KMS-11 (cell line): ENCODE results near the gene WDR18.

Source experiments
- H2AFZ ChIP-seq: fragments of 200-600 bp; sonication (generic); 2 replicates; pipeline ENCODE4 v1.6.1; 2016; ENCODE audit warnings: antibody characterized with exemption, mixed run types, low read depth
- H3K27ac ChIP-seq: fragments of 200-600 bp; sonication (generic); 2 replicates; pipeline ENCODE4 v1.6.1; 2016; ENCODE audit warnings: mild to moderate bottlenecking, mixed run types
- H3K27me3 ChIP-seq: fragments of 200-600 bp; sonication (generic); 2 replicates; pipeline ENCODE4 v1.6.1; 2017; ENCODE audit warnings: mild to moderate bottlenecking, low read depth, mixed run types, moderate library complexity; ENCODE audit not compliant: insufficient read depth
- H3K36me3 ChIP-seq: fragments of 200-600 bp; sonication (generic); 2 replicates; pipeline ENCODE4 v1.6.1; 2017; ENCODE audit warnings: mild to moderate bottlenecking, mixed run types; ENCODE audit not compliant: insufficient read depth
- H3K4me1 ChIP-seq: fragments of 200-600 bp; sonication (generic); 2 replicates; pipeline ENCODE4 v1.6.1; 2016; ENCODE audit warnings: mild to moderate bottlenecking, low read depth, mixed run types; ENCODE audit not compliant: poor library complexity, severe bottlenecking
- H3K4me2 ChIP-seq: fragments of 200-600 bp; sonication (generic); 2 replicates; pipeline ENCODE4 v1.7.0; 2016; ENCODE audit warnings: mild to moderate bottlenecking, mixed run types
- H3K4me3 ChIP-seq: fragments of 200-600 bp; sonication (generic); IDR thresholded peaks from 2 replicates; pipeline ENCODE4 v1.6.1; 2017; ENCODE audit warnings: low read depth, low read length, mixed read lengths; ENCODE audit not compliant: insufficient read depth
- H3K79me2 ChIP-seq: fragments of 200-600 bp; sonication (generic); 2 replicates; pipeline ENCODE4 v1.6.1; 2016; ENCODE audit warnings: low read depth, mixed run types; ENCODE audit not compliant: insufficient read depth
- H3K9ac ChIP-seq: fragments of 200-600 bp; sonication (generic); 2 replicates; pipeline ENCODE4 v1.6.1; 2016; ENCODE audit warnings: mild to moderate bottlenecking, mixed run types
- H4K20me1 ChIP-seq: fragments of 200-600 bp; sonication (generic); 2 replicates; pipeline ENCODE4 v1.6.1; 2016; ENCODE audit warnings: mild to moderate bottlenecking, mixed run types; ENCODE audit not compliant: insufficient read depth
- TF ChIP-seq, protein P1 (sequence below): fragments of 200-600 bp; sonication (generic); conservative IDR thresholded peaks from 2 replicates; pipeline ENCODE4 v1.6.1; 2017; ENCODE audit warnings: low read depth, mild to moderate bottlenecking, antibody characterized with exemption, low read length, moderate library complexity, mixed read lengths

WDR18 gene

DNA sequence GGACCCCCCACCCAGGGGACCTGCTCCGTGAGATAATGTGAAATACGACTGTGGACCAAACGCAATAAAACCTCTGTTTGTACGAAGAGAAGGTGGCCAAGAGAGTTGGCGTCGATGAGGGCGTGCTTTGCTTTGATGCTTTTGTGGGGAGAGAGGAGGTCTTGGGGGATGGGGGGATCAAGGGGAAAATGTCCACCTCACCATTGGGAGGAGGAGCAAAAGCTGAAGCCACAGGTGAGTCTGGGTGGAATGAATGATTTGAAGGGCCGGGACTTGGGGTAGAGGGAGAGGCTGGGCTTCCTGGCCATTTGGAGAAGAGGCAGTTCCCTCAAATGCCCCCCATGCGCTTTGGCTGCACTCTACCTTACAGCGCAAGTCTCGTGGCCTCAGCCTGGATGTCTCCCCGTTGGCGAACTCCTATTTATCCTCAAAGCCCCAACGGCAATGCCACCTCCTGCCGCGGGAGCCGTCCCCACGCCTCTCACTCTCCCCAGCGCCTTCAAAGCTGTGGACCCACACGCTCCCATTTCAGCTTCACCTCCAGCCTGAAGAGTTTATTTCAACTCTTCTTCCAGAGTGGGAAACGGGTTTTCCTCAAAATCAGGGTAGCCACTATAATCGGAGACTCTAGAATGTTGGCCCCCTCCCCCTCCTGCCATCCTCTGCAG lies 55.0 kb downstream of the WDR18 start:
- Histone ChIP-seq H3K79me2 (no peaks in the 10 kb centered on the region), H3K27ac (no peak overlapping the region; the same call in 1 of the 2 replicates), H3K4me2 (peak overlapping the region; percentile 100), H3K9ac (no peak overlapping the region), H3K27me3 (no peaks in the 10 kb centered on the region), H2AFZ (peak overlapping the region; percentile 45; the same call in 1 of the 2 replicates), H4K20me1 (no peaks in the 10 kb centered on the region), H3K4me1 (peaks cover 34% of the 10 kb centered on the region), H3K4me3 (no peak overlapping the region), H3K36me3 (no peaks in the 10 kb centered on the region)
- TF ChIP-seq, protein P1, sequence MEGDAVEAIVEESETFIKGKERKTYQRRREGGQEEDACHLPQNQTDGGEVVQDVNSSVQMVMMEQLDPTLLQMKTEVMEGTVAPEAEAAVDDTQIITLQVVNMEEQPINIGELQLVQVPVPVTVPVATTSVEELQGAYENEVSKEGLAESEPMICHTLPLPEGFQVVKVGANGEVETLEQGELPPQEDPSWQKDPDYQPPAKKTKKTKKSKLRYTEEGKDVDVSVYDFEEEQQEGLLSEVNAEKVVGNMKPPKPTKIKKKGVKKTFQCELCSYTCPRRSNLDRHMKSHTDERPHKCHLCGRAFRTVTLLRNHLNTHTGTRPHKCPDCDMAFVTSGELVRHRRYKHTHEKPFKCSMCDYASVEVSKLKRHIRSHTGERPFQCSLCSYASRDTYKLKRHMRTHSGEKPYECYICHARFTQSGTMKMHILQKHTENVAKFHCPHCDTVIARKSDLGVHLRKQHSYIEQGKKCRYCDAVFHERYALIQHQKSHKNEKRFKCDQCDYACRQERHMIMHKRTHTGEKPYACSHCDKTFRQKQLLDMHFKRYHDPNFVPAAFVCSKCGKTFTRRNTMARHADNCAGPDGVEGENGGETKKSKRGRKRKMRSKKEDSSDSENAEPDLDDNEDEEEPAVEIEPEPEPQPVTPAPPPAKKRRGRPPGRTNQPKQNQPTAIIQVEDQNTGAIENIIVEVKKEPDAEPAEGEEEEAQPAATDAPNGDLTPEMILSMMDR: no peak

DNA sequence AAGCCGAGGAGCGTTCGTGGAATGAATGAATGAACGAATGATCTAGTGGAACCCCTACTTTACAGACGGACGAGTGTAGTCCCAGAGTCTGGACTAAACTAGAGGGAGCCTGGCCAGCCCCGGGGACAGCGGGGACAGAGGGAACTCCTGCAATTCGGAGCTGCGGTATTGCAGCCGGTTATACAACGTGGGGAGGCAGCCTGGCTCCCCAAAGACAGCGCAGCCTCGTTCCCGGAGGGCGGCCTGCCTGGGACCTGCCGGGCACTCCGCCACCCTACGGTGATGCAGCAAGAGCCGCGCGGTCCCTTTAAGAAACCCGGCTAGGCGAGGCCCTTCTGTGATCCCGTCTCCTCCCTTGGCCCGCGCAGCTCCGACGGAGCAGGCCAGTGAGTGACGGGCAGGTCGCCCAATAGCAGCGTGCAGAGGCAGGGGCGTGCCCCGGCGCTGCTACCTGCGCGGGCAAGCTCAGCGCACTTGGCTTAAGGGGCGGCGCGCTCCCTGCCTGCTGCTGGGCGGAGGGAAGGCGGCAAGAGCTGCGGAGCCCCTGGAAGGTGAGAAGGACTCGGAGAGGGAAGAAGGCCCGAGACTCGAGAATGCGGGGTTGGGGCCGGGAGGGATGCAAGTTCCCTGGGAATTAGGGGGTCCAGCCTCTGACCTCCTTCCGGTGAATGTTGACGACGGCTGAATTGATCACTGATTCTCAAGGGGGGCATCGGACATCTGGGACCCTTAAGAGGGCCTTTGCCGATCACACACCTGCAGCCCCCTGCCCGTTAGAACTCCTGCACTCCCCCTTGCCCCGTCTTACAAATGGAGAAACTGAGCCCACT lies 55.7 kb downstream of the WDR18 start, which contains the start of gene ABCA7:
ABCA7 (plus strand) TSS at position 462 of the 830 bp plus-strand sequence. CDS start 1,255 bp downstream, outside the sequence.
- Histone ChIP-seq H4K20me1 (no peaks in the 10 kb centered on the region), H3K4me2 (peak within 1 kb of the TSS; percentile 100), H3K79me2 (no peaks in the 10 kb centered on the region), H3K9ac (no peak within 1 kb of the TSS; the same call in 1 of the 2 replicates), H3K27ac (no peak within 1 kb of the TSS; the same call in 1 of the 2 replicates), H3K36me3 (no peaks in the 10 kb centered on the region), H3K4me3 (no peak within 1 kb of the TSS), H3K27me3 (no peaks in the 10 kb centered on the region), H2AFZ (peak within 1 kb of the TSS; percentile 45), H3K4me1 (peaks cover 34% of the 10 kb centered on the region)
- TF ChIP-seq, protein P1: no peak

DNA sequence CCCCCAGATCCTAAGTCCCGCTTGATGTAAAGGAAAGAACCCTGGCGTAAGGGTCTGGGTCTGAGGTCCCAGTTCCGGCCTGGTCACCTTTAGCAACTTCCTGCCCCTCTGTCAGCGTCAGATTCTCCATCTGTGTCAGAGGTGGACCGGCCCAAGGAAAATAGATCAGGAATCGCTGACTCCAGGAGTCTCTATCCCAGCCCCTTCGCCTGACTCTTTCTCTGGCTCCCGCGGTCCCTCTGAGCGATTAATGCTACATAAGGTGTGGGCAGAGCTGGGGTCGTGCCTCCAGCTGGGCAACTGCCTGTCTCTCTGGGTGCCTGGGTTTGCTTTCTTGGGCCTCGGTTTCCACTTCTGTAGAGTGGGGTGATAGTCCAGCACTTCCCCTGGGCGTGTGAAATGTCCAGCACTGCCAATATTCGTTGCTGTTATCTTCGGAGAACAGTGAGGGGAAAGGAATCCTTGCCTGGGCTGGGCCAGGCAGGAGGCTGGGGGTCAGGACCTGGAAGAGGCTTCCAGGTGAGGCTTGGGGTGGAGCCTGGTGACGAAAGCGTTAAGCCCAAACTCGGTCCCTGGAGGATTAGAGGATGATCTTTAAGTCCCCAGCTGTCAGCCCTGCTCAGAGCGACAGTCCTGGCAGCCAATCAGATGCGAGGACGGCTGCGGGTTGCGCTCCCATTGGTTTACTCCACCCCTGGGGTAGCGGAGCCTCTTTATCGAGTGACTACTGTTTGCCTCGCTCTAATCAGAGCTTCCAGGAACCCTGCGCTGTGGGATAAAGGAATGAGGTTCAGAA lies 56.5 kb downstream of the WDR18 start:
- peak overlapping the region; percentile 100 for H3K4me2 ChIP-seq
- H3K36me3 ChIP-seq: no peaks in the 10 kb centered on the region
- no peaks in the 10 kb centered on the region for H4K20me1 ChIP-seq
- H3K27me3 ChIP-seq: no peaks in the 10 kb centered on the region
- H3K4me3 ChIP-seq: no peak overlapping the region
- H3K27ac ChIP-seq: no peak overlapping the region
- TF ChIP-seq, protein P1: no peak
- H2AFZ ChIP-seq: peak overlapping the region; percentile 29; the same call in 1 of the 2 replicates
- H3K79me2 ChIP-seq: no peaks in the 10 kb centered on the region
- H3K4me1 ChIP-seq: peaks cover 34% of the 10 kb centered on the region
- no peak overlapping the region; the same call in 1 of the 2 replicates for H3K9ac ChIP-seq

DNA sequence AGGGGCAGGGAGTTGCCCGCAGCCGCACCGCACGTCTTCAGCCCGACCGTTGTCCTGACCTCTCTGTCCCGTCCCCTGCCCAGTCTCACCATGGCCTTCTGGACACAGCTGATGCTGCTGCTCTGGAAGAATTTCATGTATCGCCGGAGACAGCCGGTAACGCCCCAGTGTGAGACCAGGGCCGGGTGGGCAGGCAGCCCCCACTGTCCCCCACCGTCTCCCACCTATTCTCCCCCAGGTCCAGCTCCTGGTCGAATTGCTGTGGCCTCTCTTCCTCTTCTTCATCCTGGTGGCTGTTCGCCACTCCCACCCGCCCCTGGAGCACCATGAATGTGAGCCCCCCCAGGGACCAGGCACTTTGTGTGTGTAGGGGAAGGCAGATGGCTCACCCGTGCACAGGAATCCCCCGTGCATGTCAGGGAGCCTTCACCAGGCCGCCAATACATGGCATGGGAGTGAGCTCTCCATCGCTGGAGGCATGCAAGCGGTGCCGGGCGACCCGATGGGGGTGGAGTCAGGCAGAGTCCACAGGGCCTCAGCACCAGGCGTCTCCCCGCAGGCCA lies 57.2 kb downstream of the WDR18 start:
- Histone ChIP-seq H3K4me1 (peaks cover 34% of the 10 kb centered on the region), H3K27ac (no peak overlapping the region), H3K36me3 (no peaks in the 10 kb centered on the region), H2AFZ (no peak overlapping the region; the same call in 1 of the 2 replicates), H3K9ac (no peak overlapping the region), H3K79me2 (no peaks in the 10 kb centered on the region), H3K27me3 (no peaks in the 10 kb centered on the region), H4K20me1 (no peaks in the 10 kb centered on the region), H3K4me3 (no peak overlapping the region), H3K4me2 (peak overlapping the region; percentile 100)
- TF ChIP-seq, protein P1: no peak
